Erythroblast (primary cell): ENCODE results near the gene TDRD1.

ENCODE experiments used
- DNase-seq, 2 experiments: peaks; one replicate each; lab custom pipeline; 2025; lab: John Stamatoyannopoulos, UW
- GATA1 ChIP-seq: IDR thresholded peaks from 2 replicates; pipeline ENCODE4 v1.6.1; 2011; ENCODE audit warnings: low read depth, mild to moderate bottlenecking, control low read depth, low read length, moderate library complexity
- POLR2A ChIP-seq: IDR thresholded peaks from 2 replicates; pipeline ENCODE4 v1.6.1; 2011; ENCODE audit warnings: mild to moderate bottlenecking, low read length

TDRD1 gene

GRCh38 chr10:114232561-114233176 is 53.5 kb downstream of the TDRD1 start:
- no peak for DNase-seq
- TF ChIP-seq GATA1, result no peak
- no peak for TF ChIP-seq POLR2A

GRCh38 chr10:114233482-114233881 is 54.3 kb downstream of the TDRD1 start:
- no peak for DNase-seq
- TF ChIP-seq POLR2A (no peak), GATA1 (no peak)

- TF ChIP-seq POLR2A (no peak), GATA1 (no peak)
- DNase-seq, result no peak
Observed at GRCh38 chr10:114234132-114234531, 55.0 kb downstream of the TDRD1 start.

GRCh38 chr10:114239117-114239993 is 60.2 kb downstream of the TDRD1 start, which contains the start of gene VWA2:
Gene VWA2, plus strand, starts transcription at chr10:114239254. Its CDS starts 9,460 bp downstream, at chr10:114248714.
- TF ChIP-seq POLR2A (no peak), GATA1 (no peak)
- DNase-seq, result no peak

- TF ChIP-seq POLR2A, result no peak
- no peak for TF ChIP-seq GATA1
- DNase-seq, result no peak
Observed at GRCh38 chr10:114239994-114240345, 60.8 kb downstream of the TDRD1 start.

- no peak for TF ChIP-seq POLR2A
- TF ChIP-seq GATA1, result no peak
- no peak for DNase-seq
Observed at GRCh38 chr10:114242235-114242634, 63.1 kb downstream of the TDRD1 start.

- TF ChIP-seq GATA1 (no peak), POLR2A (no peak)
- DNase-seq, result no peak
Observed at GRCh38 chr10:114243661-114244060, 64.5 kb downstream of the TDRD1 start.

- no peak for DNase-seq
- TF ChIP-seq GATA1, result no peak
- no peak for TF ChIP-seq POLR2A
Observed at GRCh38 chr10:114244126-114244525, 65.0 kb downstream of the TDRD1 start.

GRCh38 chr10:114245121-114245791 is 66.1 kb downstream of the TDRD1 start:
- DNase-seq, result no peak
- TF ChIP-seq GATA1 (no peak), POLR2A (no peak)

- TF ChIP-seq POLR2A (no peak), GATA1 (no peak)
- DNase-seq, result no peak
Observed at GRCh38 chr10:114246679-114247305, 67.6 kb downstream of the TDRD1 start.

GRCh38 chr10:114250236-114250635 is 71.1 kb downstream of the TDRD1 start:
- TF ChIP-seq GATA1 (no peak), POLR2A (no peak)
- no peak for DNase-seq

- DNase-seq, result no peak
- TF ChIP-seq GATA1 (no peak), POLR2A (no peak)
Observed at GRCh38 chr10:114250716-114251115, 71.6 kb downstream of the TDRD1 start.

- TF ChIP-seq POLR2A, result no peak
- TF ChIP-seq GATA1, result no peak
- DNase-seq, result no peak
Observed at GRCh38 chr10:114252092-114252491, 72.9 kb downstream of the TDRD1 start.
